ENCODE measurements around the gene CCDC85A.

Gene CCDC85A

GRCh38 chr2:56309626-56310170 lies 125.9 kb downstream of the CCDC85A start:
- no peak for DNase-seq (ENCODE audit: low read depth in 2 of 2)

- DNase-seq (ENCODE audit: low read depth in 2 of 2) = no peak
These were observed 129.7 kb downstream of the CCDC85A start for GRCh38 chr2:56313500-56313921.

GRCh38 chr2:56314371-56314770 lies 130.6 kb downstream of the CCDC85A start:
- no peak for DNase-seq (ENCODE audit: low read depth in 2 of 2)

- no peak for DNase-seq (ENCODE audit: low read depth in 2 of 2)
These were observed 131.0 kb downstream of the CCDC85A start for GRCh38 chr2:56314796-56315195.

- no peak for DNase-seq (ENCODE audit: low read depth in 2 of 2)
These were observed 131.6 kb downstream of the CCDC85A start for GRCh38 chr2:56315376-56315775.

- DNase-seq (ENCODE audit: low read depth in 2 of 2) = no peak
These were observed 132.2 kb downstream of the CCDC85A start for GRCh38 chr2:56316011-56316410.

- DNase-seq (ENCODE audit: low read depth in 2 of 2) = no peak
These were observed 134.4 kb downstream of the CCDC85A start for GRCh38 chr2:56318147-56318546.

GRCh38 chr2:56325661-56326345 lies 142.0 kb downstream of the CCDC85A start:
- DNase-seq (ENCODE audit: low read depth in 2 of 2) = no peak

GRCh38 chr2:56326346-56326741 lies 142.6 kb downstream of the CCDC85A start:
- DNase-seq (ENCODE audit: low read depth in 2 of 2) = no peak

- no peak for DNase-seq (ENCODE audit: low read depth in 2 of 2)
These were observed 148.0 kb downstream of the CCDC85A start for GRCh38 chr2:56331810-56332209.

GRCh38 chr2:56333812-56334485 lies 150.2 kb downstream of the CCDC85A start:
- DNase-seq (ENCODE audit: low read depth in 2 of 2) = no peak

- no peak for DNase-seq (ENCODE audit: low read depth in 2 of 2)
These were observed 150.8 kb downstream of the CCDC85A start for GRCh38 chr2:56334622-56335021.

- DNase-seq (ENCODE audit: low read depth in 2 of 2) = no peak
These were observed 151.3 kb downstream of the CCDC85A start for GRCh38 chr2:56335101-56335500.

GRCh38 chr2:56337342-56337741 lies 153.6 kb downstream of the CCDC85A start:
- DNase-seq (ENCODE audit: low read depth in 2 of 2) = no peak

GRCh38 chr2:56338232-56338631 lies 154.4 kb downstream of the CCDC85A start:
- no peak for DNase-seq (ENCODE audit: low read depth in 2 of 2)

GRCh38 chr2:56344771-56345170 lies 161.0 kb downstream of the CCDC85A start:
- DNase-seq (ENCODE audit: low read depth in 2 of 2) = no peak

GRCh38 chr2:56347881-56348280 lies 164.1 kb downstream of the CCDC85A start:
- DNase-seq (ENCODE audit: low read depth in 2 of 2) = no peak

- DNase-seq (ENCODE audit: low read depth in 2 of 2) = no peak
These were observed 164.8 kb downstream of the CCDC85A start for GRCh38 chr2:56348392-56349210.

GRCh38 chr2:56357655-56358295 lies 174.0 kb downstream of the CCDC85A start:
- no peak for DNase-seq (ENCODE audit: low read depth in 2 of 2)

GRCh38 chr2:56361844-56362243 lies 178.1 kb downstream of the CCDC85A start:
- DNase-seq (ENCODE audit: low read depth in 2 of 2) = no peak

- DNase-seq (ENCODE audit: low read depth in 2 of 2) = no peak
These were observed 181.1 kb downstream of the CCDC85A start for GRCh38 chr2:56364902-56365301.

GRCh38 chr2:56369316-56369715 lies 185.5 kb downstream of the CCDC85A start:
- no peak for DNase-seq (ENCODE audit: low read depth in 2 of 2)

All from fibroblast of skin of left biceps (primary cell).